HG02678 (cell line): ENCODE data around the gene KIRREL1.

Experiments used
- ATAC-seq: cut with Tn5 transposase; IDR thresholded peaks from one replicate; pipeline ENCODE4 v1.9.1; 2021; ENCODE audit warnings: mild to moderate bottlenecking, moderate library complexity; ENCODE audit not compliant: unreplicated experiment

Gene KIRREL1

DNA sequence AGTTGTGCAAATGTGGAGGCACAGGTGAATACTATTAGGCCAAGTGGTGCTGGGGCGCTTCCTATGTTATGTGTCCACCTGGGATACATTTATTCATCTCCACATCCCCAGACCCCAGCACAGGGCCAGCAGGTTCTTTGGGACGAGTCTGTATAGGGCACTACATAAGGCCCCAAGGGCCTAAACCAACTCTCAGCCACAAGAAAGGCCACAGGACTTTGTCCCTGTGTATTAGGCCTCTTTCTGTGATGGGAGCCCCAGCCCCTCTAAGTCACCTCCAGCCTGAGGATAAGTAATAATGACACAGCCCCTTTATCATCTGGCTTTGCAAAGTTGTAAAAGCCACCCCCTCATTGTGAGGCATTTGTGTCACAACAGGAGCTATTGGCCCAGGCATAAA, 108.0 kb downstream of the KIRREL1 start:
- no peak for ATAC-seq

- ATAC-seq, result no peak
Measured at GRCh38 chr1:158101927-158102326, 108.5 kb downstream of the KIRREL1 start.

- ATAC-seq, result no peak
Measured at GRCh38 chr1:158102881-158103674, 109.6 kb downstream of the KIRREL1 start.

- no peak for ATAC-seq
Measured at GRCh38 chr1:158103861-158104522, 110.5 kb downstream of the KIRREL1 start.

GRCh38 chr1:158104891-158105290, 111.4 kb downstream of the KIRREL1 start:
- ATAC-seq, result no peak

DNA sequence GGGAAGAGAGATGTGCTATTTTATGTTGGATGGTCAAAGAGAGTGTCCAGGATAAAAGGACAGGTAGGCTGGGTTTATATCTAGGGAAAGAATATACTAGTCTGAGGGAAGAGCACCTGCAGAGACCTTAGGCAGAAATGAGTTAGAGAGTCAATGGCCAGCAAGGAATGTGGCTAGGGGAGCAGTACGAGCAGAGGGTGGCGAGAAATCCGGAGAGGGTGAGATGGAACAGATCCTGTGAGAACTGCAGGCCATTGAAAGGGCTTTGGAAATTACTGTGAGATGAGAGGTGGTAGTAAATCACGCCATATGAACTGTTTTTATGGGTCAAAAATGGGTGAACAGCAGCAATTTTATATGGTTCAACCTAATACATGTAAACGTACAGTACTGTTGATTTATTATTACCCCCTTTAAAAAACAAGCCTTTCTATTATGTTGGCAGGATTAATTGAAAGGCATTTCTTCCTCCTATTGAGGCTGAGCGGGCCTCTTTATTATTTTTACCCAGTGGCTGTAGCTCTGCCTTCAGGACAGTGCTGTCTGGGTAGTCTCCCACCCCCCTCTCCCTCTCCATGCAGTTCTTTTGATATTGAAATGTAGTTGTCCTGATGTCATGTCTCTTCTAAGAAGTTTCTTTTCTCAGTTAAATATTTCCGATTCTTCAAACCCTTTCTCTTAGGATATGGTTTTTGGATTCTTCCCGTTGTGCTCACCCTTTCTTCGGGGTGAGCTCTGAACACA, 112.1 kb downstream of the KIRREL1 start:
- no peak for ATAC-seq

DNA sequence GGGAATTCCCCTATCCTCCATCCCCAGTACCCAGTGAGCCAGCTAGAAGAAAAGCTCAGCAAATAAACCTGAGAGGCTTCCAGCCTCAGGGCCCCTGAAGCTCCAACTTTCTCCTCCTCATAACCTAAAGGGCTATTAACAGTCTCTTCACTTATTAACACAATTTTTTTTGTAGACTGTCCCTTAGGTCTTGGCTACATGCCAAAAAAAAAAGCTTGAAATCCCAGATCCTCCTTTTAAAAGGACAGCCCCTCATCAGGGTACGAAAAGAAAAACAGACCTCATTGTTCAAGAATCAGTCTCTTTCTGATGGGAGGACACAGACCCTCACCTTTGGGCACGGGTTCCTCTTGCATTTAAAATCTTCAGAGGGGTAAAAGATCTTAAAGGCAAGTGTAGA, 114.5 kb downstream of the KIRREL1 start:
- no peak for ATAC-seq

DNA sequence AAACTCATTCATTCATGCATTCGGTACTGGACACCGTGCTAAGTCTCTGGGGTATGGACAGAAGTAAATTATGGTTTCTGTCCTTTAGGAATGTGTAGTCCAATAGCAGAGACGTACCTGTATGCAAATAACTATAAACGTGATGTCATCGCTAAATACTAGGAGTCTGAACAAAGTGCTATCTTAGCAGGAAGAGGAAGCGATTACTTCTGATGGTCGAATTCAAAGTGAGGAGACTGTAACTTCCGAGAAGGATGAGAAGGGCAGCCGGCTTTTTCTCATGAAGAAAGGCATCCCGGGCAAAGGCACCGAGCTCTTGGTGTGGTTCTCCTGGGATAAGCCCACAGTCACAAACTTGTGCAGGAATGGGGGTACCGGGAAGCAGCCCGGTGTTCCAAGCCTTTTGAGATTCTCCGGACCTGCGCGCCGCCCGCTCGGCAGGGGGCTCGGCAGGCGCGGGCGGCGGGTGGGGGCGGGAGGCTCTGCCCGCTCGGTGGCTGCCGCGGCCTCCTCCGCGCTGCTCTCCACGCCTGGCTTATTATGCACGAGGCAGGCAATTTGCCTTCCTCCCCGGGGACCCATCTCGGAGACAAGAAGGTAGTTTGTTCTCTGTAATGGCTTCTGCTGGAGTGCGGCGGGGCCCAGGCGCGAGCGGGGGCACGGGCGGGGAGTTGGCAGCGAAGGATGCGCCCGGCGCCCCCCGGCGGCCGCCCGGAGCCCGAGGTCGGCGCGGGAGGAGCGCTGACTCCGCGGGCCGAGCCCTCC, 119.7 kb downstream of the KIRREL1 start:
- ATAC-seq, result no peak

DNA sequence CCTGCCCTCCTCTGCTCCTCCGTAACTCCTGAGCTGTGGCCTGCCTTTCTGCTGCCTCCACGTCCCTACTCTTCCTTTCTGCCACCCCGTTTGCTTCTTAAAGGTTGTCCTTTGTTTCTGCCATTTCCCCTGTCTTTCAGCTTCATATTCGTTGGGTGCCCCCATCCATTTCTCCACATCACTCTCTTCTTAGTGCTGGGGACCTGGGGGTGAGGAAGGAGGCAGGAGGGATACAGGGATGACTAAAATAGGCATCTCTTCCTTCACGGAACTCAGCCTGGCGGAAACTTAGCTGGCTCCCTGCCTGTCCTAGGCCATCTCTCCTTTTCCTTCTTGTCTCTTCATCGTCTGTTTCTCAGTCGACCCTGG, 120.3 kb downstream of the KIRREL1 start:
- ATAC-seq, result no peak

- peak; percentile 91 for ATAC-seq
Measured at GRCh38 chr1:158115126-158115525, 121.7 kb downstream of the KIRREL1 start.

DNA sequence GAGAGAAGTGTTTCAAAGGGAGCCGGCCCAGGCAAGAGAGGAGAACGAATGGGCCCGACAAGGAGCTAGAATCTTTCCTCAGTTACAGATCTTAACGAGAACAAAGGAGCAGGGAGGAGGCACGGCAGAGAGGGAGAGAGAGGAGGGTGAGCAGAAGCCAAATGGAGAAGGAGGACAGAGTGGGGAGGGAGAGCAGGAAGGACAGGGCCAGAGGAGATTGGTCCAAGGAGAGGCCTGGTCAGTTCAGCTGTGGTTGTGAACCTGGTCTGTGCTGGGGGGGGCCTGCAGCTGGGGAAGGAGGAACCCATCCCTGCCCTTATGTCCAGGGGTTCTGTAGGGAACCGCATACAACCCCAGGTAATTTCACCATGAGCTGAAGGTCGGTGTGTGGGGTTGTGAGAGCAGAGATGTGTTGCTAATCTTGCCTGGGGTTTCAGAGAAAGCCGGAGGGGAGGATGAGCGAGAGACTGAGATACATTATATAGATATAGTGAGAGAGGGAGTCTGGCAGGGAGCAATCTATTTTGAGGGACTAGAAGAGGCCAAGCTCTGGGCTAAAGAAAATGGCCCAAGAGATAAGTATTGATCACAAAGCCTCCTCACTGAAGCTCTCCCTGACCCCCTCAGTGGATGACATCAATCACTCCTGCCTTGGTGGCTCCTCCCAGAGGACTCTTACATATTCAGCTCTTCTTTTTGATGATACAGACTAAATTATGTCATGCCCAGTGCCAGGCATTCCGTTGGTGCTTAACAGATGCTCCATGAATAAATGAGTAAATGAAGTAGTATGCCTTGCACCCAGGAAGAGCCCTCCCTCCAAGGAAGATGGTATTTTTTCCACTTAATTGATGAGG, 123.1 kb downstream of the KIRREL1 start:
- ATAC-seq, result no peak

DNA sequence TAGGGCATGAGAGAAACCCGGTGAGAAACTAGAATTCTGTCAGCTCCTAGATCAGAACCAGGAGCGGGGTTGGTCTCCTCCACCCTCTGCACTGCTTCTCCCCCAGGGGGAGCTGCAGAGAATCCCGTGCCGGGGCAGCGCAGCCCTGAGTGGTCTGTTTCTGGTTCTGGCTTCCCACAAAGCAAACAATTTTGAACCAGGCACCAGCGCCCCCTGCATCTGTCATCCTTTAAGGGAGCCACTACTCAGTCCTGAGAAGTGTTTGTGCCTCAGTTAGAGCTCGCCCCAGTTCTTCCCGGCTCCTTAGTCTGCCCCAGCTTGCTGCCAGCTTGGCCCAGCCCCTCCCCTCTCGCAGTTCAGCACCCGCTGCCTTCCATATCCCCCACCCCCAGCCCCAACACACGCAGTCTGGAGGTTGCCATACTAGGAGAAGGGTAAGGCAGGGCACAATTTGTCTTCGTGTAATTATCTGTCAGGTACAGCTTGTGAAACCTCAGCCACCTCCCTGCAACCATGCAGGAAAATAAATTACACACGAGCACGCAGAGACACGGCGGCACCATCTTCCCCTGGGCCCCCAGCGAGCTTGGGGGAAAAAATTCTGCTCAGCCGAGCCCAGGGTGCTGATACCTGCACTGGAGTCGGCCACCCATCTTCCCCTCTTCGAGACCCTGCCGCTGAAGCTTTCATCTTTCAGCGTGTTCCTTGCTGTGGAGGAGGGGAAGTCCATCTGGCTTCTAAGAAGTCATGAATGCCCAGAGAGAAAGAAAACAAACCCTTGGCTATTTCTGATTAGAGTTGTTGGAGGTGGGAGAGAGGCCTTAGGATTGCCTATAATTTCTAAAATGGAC, 124.6 kb downstream of the KIRREL1 start:
- no peak for ATAC-seq

GRCh38 chr1:158118713-158119402, 125.4 kb downstream of the KIRREL1 start:
- no peak for ATAC-seq

DNA sequence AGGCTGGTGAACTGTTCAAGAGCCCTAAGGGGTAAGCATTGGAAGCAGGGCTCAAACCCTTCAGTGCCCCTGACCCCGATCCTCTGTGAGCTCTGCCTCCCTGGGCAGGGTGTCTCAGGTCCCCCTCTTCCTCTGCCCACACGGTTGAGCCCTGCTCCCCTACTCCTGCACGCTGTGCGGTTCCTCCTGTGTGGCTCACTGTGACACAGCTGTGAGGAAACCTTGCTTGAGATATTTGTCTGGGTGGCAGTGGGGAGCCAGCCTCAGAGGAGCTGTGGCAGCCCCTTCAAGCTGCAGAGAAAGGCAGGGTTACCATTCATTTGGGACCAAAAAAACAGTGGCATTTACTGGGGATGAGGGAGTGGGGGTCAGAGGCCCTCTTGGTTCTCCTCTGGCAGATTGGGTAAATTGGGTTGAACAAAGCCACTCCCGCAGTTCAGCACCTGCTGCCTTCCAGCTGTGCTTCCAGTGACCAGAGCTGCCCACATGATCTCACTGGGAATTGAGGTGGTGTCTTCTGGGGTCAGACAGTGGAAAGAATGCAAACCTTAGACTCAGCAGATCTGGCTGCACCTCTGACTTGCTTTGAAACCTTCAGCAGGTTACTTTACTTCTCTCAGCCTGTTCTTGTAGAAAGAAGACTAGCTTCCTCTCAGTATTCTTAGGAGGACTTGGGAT, 126.7 kb downstream of the KIRREL1 start:
- ATAC-seq, result no peak

DNA sequence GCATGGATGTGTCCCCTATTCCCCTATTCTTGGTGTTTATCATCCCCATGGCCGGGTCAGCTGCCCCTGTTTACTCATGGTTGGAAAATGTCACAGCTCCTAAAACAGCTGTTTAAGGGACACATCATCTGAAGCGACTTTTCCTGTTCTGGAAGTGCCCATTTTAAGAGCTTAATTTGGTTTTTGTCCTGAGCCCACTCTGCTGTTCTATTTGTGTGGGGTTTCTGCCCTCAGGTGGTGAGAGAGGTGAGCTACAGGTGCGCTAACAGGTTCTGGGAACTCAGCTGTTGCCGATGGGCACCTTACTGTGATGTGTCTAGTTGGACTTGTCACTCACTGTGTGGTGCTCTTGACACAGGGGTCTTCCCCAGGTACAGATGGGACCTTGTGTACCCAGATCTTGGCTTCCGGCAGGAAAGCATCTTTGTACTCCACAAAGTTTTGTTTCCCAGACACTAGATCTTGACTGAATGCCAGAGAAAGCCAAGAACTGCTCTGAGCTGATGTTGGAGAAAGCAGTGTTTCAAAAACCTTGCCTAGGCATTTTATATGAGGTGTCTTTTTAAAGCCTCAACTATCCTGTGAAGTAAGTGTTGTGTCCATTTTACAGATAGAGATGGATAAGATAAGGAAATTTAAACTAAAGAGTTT, 128.3 kb downstream of the KIRREL1 start:
- ATAC-seq, result no peak

- ATAC-seq, result no peak
Measured at GRCh38 chr1:158122833-158123388, 129.5 kb downstream of the KIRREL1 start.

DNA sequence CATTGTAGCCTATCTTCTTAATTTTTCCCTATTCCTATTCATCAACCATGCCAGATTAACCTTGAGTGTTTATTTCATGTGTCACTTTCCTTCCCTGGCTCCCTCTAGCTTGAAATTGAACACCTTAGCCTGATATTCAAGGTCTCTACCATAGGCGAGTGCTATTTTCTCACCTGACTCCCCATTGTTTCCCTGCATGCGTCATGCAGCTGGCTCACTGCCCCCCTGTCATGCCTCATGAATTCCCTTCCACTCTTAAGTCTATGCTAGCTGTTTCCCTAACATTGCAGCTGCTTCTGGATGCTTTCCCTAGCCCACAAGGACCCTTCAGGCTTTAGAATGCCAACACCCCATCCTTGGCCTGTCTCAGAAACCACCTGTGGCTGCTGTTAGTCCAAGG, 130.6 kb downstream of the KIRREL1 start:
- no peak for ATAC-seq
